Measurements from ENCODE around the gene KANSL3. TPM values are rescaled to one million over a fixed set of nuclear protein-coding genes. Genes with fewer than 3 reads are reported as not detected.

The KANSL3 gene
- total RNA-seq, 1 donor from 2014 or later: 58.8 TPM

GRCh38 chr2:96601382-96602292, 36.5 kb downstream of the KANSL3 start:
- no peaks in the 10 kb centered on the region for H3K27me3 Mint-ChIP-seq (ENCODE audit: low read depth)
- peaks cover 28% of the 10 kb centered on the region for H3K36me3 Mint-ChIP-seq (ENCODE audit: low read depth)
- H3K9me3 Mint-ChIP-seq: no peaks in the 10 kb centered on the region
- TF ChIP-seq CTCF (conservative IDR thresholded peaks at IDR 0.05): no peak
- H3K27ac Mint-ChIP-seq (ENCODE audit: unreplicated experiment): no peak overlapping the region
- DNase-seq (ENCODE audit: low read depth, low spot score): no peak
- peaks cover 5% of the 10 kb centered on the region for H3K4me1 Mint-ChIP-seq
- no peak overlapping the region for H3K4me3 Mint-ChIP-seq

- H3K4me1 Mint-ChIP-seq: no peaks in the 10 kb centered on the region
These were observed 38.2 kb downstream of the KANSL3 start for GRCh38 chr2:96599941-96600340.

GRCh38 chr2:96596596-96596995, 41.5 kb downstream of the KANSL3 start:
- Mint-ChIP-seq H3K27me3 (ENCODE audit: low read depth) (no peaks in the 10 kb centered on the region), H3K27ac (ENCODE audit: unreplicated experiment) (no peak overlapping the region), H3K4me3 (no peak overlapping the region), H3K4me1 (no peaks in the 10 kb centered on the region), H3K9me3 (no peaks in the 10 kb centered on the region), H3K36me3 (ENCODE audit: low read depth) (peaks cover 39% of the 10 kb centered on the region)
- TF ChIP-seq CTCF (conservative IDR thresholded peaks at IDR 0.05): no peak
- DNase-seq (ENCODE audit: low read depth, low spot score): no peak

More at GRCh38 chr2:96599941-96600340, 38.2 kb downstream of the KANSL3 start:
- Mint-ChIP-seq H3K27me3 (ENCODE audit: low read depth) (no peaks in the 10 kb centered on the region), H3K36me3 (ENCODE audit: low read depth) (peaks cover 23% of the 10 kb centered on the region), H3K27ac (ENCODE audit: unreplicated experiment) (no peak overlapping the region), H3K4me3 (no peak overlapping the region), H3K9me3 (no peaks in the 10 kb centered on the region)
- no peak for TF ChIP-seq CTCF (conservative IDR thresholded peaks at IDR 0.05)
- no peak for DNase-seq (ENCODE audit: low read depth, low spot score)

DNA sequence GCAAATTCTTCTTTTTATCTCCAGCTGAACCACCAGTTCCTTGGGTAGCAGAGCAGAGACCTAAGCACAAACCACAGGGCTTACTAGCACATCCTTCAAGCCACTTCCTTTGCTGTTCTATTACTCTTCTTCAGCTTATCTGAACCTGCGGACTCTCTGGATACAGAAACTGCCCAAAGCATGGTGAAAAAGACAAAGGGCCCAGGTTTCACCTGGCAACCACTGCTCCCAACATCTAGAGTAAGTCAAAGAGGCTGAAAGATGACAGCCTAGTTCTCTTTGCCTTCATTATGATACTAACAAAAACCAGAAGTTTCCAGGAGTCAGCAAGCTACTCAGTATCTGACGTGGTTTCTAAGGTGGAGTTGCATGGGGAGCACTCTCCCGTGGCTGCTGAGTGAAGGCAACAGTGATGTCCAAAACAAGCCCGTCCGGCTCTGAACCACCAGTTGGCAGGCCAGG, 43.4 kb downstream of the KANSL3 start:
- no peak for DNase-seq (ENCODE audit: low read depth, low spot score)
- H3K27ac Mint-ChIP-seq (ENCODE audit: unreplicated experiment): no peak overlapping the region
- peaks cover 6% of the 10 kb centered on the region for H3K4me1 Mint-ChIP-seq
- no peaks in the 10 kb centered on the region for H3K27me3 Mint-ChIP-seq (ENCODE audit: low read depth)
- H3K4me3 Mint-ChIP-seq: no peak overlapping the region
- TF ChIP-seq CTCF (conservative IDR thresholded peaks at IDR 0.05): no peak
- H3K36me3 Mint-ChIP-seq (ENCODE audit: low read depth): peaks cover 42% of the 10 kb centered on the region
- H3K9me3 Mint-ChIP-seq: no peaks in the 10 kb centered on the region

GRCh38 chr2:96594282-96594681, 43.8 kb downstream of the KANSL3 start:
- no peaks in the 10 kb centered on the region for H3K9me3 Mint-ChIP-seq
- H3K27me3 Mint-ChIP-seq (ENCODE audit: low read depth): no peaks in the 10 kb centered on the region
- no peak for TF ChIP-seq CTCF (conservative IDR thresholded peaks at IDR 0.05)
- no peak overlapping the region for H3K4me3 Mint-ChIP-seq
- H3K27ac Mint-ChIP-seq (ENCODE audit: unreplicated experiment): no peak overlapping the region
- peaks cover 6% of the 10 kb centered on the region for H3K4me1 Mint-ChIP-seq
- no peak for DNase-seq (ENCODE audit: low read depth, low spot score)
- peaks cover 45% of the 10 kb centered on the region for H3K36me3 Mint-ChIP-seq (ENCODE audit: low read depth)

All from neural crest cell (in vitro differentiated cells).